ENCODE measurements around the gene ATRIP. TPM values are rescaled to one million over a fixed set of nuclear protein-coding genes. Genes with fewer than 3 reads are reported as not detected.
A peak's percentile ranks its signal among the peaks of the same experiment; 100 is the strongest.

The ATRIP gene
- total and polyA plus RNA-seq, 12 donors, result 2.2 to 5.4 (median 3.8) TPM

GRCh38 chr3:48467473-48468267 is 21.1 kb downstream of the ATRIP start:
- Histone ChIP-seq H3K27me3 (no peaks in the 10 kb centered on the region), H3K4me3 (peak overlapping the region; percentile 34 to 72 (median 65)), H3K27ac (peak overlapping the region; percentile 89 to 99 (median 98)), H3K36me3 (peaks cover 0 to 66% (median 6%) of the 10 kb centered on the region in 9 donors), H3K9me3 (no peaks in the 10 kb centered on the region), H3K4me1 (peaks cover 26 to 82% (median 72%) of the 10 kb centered on the region in 9 donors)
- 59 to 68% methylated on average over 7 of the region's 7 CpGs for WGBS, 2 donors
- intact Hi-C loops (cut with DNase I), result loop anchor here in 7 of 10 donors (2.0 to 10.0 kb wide), 7 partner anchors 35 to 217 kb away; partner anchors contain the start of genes SHISA5 (in 3 of the 7), COL7A1 (in 1 of the 7), NCKIPSD (in 1 of the 7) and SLC26A6 (in 1 of the 7)
- ATAC-seq, result no peak
- DNase-seq, result no peak
- TF ChIP-seq, protein P1, sequence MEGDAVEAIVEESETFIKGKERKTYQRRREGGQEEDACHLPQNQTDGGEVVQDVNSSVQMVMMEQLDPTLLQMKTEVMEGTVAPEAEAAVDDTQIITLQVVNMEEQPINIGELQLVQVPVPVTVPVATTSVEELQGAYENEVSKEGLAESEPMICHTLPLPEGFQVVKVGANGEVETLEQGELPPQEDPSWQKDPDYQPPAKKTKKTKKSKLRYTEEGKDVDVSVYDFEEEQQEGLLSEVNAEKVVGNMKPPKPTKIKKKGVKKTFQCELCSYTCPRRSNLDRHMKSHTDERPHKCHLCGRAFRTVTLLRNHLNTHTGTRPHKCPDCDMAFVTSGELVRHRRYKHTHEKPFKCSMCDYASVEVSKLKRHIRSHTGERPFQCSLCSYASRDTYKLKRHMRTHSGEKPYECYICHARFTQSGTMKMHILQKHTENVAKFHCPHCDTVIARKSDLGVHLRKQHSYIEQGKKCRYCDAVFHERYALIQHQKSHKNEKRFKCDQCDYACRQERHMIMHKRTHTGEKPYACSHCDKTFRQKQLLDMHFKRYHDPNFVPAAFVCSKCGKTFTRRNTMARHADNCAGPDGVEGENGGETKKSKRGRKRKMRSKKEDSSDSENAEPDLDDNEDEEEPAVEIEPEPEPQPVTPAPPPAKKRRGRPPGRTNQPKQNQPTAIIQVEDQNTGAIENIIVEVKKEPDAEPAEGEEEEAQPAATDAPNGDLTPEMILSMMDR (IDR thresholded peaks at IDR 0.05), result no peak

GRCh38 chr3:48468329-48468731 is 21.8 kb downstream of the ATRIP start:
- ATAC-seq (no peak), DNase-seq (no peak)
- H3K4me3 ChIP-seq, result peak overlapping the region in 4 of 10 donors; percentile 1 to 71 (median 61)
- peaks cover 0 to 63% (median 6%) of the 10 kb centered on the region in 9 donors for H3K36me3 ChIP-seq
- intact Hi-C loops (cut with DNase I), result loop anchor here in 6 of 10 donors (5.0 to 10.0 kb wide), 5 partner anchors 34 to 216 kb away; partner anchors contain the start of genes SHISA5 (in 2 of the 6), COL7A1 (in 1 of the 6), NCKIPSD (in 1 of the 6) and SLC26A6 (in 1 of the 6)
- no peaks in the 10 kb centered on the region for H3K27me3 ChIP-seq
- peak overlapping the region in 9 of 10 donors; percentile 96 to 99 (median 98) for H3K27ac ChIP-seq
- H3K9me3 ChIP-seq, result no peaks in the 10 kb centered on the region
- WGBS, 2 donors, result 60 to 64% methylated on average over 8 of the region's 8 CpGs
- H3K4me1 ChIP-seq, result peaks cover 26 to 85% (median 74%) of the 10 kb centered on the region in 9 donors
- TF ChIP-seq, protein P1 (IDR thresholded peaks at IDR 0.05), result no peak

GRCh38 chr3:48469046-48469915 is 22.7 kb downstream of the ATRIP start:
- Histone ChIP-seq H3K4me3 (peak overlapping the region in 3 of 10 donors; percentile 3 to 7 (median 4)), H3K36me3 (peaks cover 0 to 53% (median 6%) of the 10 kb centered on the region in 9 donors), H3K27ac (peak overlapping the region in 6 of 10 donors; percentile 21 to 99 (median 98)), H3K9me3 (no peaks in the 10 kb centered on the region), H3K27me3 (no peaks in the 10 kb centered on the region), H3K4me1 (peaks cover 26 to 94% (median 83%) of the 10 kb centered on the region in 9 donors)
- TF ChIP-seq, protein P1 (IDR thresholded peaks at IDR 0.05), result no peak
- ATAC-seq (no peak), DNase-seq (no peak)
- intact Hi-C loops (cut with DNase I), result loop anchor here in 6 of 10 donors (5.0 to 10.0 kb wide), 5 partner anchors 33 to 216 kb away; partner anchors contain the start of genes SHISA5 (in 2 of the 6), COL7A1 (in 1 of the 6), NCKIPSD (in 1 of the 6) and SLC26A6 (in 1 of the 6)
- 81 to 83% methylated on average over 29 of the region's 29 CpGs for WGBS, 2 donors
